NT2/D1 (cell line): ENCODE results near the gene ARHGAP28.

Source experiments
- SUZ12 ChIP-seq: IDR thresholded peaks from 2 replicates; pipeline ENCODE4 v1.6.1; 2011; ENCODE audit not compliant: insufficient read length, insufficient read depth; ENCODE audit errors: extremely low read depth
- YY1 ChIP-seq: IDR thresholded peaks from 2 replicates; pipeline ENCODE4 v1.6.1; 2011; ENCODE audit not compliant: insufficient read length, insufficient read depth
- ZNF274 ChIP-seq: IDR thresholded peaks from 2 replicates; pipeline ENCODE4 v1.6.1; 2011; ENCODE audit warnings: mild to moderate bottlenecking, low read depth, low read length

- no peak for TF ChIP-seq ZNF274
- TF ChIP-seq YY1: no peak
- no peak for TF ChIP-seq SUZ12
Observed at GRCh38 chr18:6743999-6744398, 14.5 kb downstream of the ARHGAP28 start.
